GM12878 (cell line): ENCODE results near the gene HM13.

Experiments used
- BHLHE40 ChIP-seq, 2 experiments: fragments of 450-650 bp in 1 of 2; IDR thresholded peaks; 2 replicates each; pipeline ENCODE4 v1.6.1; 2011 to 2017; ENCODE audit warnings: low read depth in 2 of 2, borderline replicate concordance in 1 of 2, improper control_type of control experiment in 1 of 2, low read length in 1 of 2, mild to moderate bottlenecking in 1 of 2
- CREB1 ChIP-seq: IDR thresholded peaks from 2 replicates; pipeline ENCODE4 v1.6.1; 2012; ENCODE audit warnings: low read depth, mild to moderate bottlenecking, inconsistent platforms
- CTCF ChIP-seq, 3 experiments: IDR thresholded peaks in 2 of 3; conservative IDR thresholded peaks in 1 of 3; 2 replicates each; pipeline ENCODE4 v1.5.1; 2011; ENCODE audit warnings: low read depth in 3 of 3, low read length in 3 of 3, mild to moderate bottlenecking in 3 of 3, control low read depth in 2 of 3, moderate library complexity in 2 of 3, inconsistent platforms in 1 of 3, mixed read lengths in 1 of 3; ENCODE audit not compliant: control insufficient read depth in 2 of 3, insufficient read depth in 1 of 3; ENCODE audit errors: extremely low read depth in 1 of 3
- MYB ChIP-seq: fragments of 150-350 bp; IDR thresholded peaks from 2 replicates; pipeline ENCODE4 v1.6.1; 2014; ENCODE audit warnings: mild to moderate bottlenecking, low read depth, low read length, borderline replicate concordance
- POLR2A ChIP-seq: IDR thresholded peaks from 2 replicates; pipeline ENCODE4 v1.6.1; 2011; ENCODE audit warnings: low read depth, mild to moderate bottlenecking, low read length

- TF ChIP-seq BHLHE40 (IDR thresholded peaks at IDR 0.05; ENCODE audit: borderline replicate concordance in 1 of 2, low read depth in 2 of 2, low read length in 1 of 2) (no peak), CTCF (IDR thresholded peaks at IDR 0.05 in 2 of 3, conservative IDR thresholded peaks at IDR 0.05 in 1 of 3; ENCODE audit: control insufficient read depth in 2 of 3, extremely low read depth in 1 of 3, insufficient read depth in 1 of 3, low read depth in 3 of 3, low read length in 3 of 3) (no peak), POLR2A (no peak), CREB1 (no peak), MYB (no peak)
These were observed 20.1 kb upstream of the HM13 start for GRCh38 chr20:31494131-31494530.
